ENCODE results near the gene GALNT11.

DNA sequence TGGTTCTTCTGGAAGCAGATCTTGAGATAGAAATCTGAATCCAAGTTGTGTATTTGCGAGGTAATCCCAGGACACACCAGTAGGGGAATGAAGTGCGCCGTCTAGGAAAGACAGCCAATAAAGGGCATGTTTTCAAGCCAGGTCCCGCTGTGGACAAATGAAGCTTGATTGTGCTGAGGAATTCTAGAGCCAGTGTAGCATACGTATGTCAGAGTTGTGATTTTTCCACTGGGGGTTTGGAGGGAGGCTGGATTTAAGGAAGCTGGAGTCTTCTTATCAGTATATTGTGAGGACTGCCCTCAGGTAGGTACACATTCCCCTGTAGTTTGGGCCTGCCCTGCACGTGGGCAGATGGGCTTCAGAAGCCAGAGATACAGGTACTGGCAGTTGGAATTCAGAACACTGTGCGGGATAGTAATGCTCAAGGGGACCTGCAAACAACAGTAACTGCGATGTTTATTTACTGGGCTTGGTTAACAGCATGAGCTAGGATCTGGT lies 50.9 kb downstream of the GALNT11 start:
- TF ChIP-seq, protein P1, sequence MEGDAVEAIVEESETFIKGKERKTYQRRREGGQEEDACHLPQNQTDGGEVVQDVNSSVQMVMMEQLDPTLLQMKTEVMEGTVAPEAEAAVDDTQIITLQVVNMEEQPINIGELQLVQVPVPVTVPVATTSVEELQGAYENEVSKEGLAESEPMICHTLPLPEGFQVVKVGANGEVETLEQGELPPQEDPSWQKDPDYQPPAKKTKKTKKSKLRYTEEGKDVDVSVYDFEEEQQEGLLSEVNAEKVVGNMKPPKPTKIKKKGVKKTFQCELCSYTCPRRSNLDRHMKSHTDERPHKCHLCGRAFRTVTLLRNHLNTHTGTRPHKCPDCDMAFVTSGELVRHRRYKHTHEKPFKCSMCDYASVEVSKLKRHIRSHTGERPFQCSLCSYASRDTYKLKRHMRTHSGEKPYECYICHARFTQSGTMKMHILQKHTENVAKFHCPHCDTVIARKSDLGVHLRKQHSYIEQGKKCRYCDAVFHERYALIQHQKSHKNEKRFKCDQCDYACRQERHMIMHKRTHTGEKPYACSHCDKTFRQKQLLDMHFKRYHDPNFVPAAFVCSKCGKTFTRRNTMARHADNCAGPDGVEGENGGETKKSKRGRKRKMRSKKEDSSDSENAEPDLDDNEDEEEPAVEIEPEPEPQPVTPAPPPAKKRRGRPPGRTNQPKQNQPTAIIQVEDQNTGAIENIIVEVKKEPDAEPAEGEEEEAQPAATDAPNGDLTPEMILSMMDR (IDR thresholded peaks at IDR 0.05; ENCODE audit: insufficient read depth, low read depth, low read length) = peak; percentile 30
- no peak for TF ChIP-seq EZH2 (IDR thresholded peaks at IDR 0.05; ENCODE audit: insufficient read depth, low read length)

Data from astrocyte (in vitro differentiated cells and primary cell).